HEK293 (cell line): ENCODE results near the gene VMO1.

Experiments
- CTCF ChIA-PET: fragments of 350-600 bp; formaldehyde crosslinking; extraction: SDS; loops from one replicate; lab custom pipeline; 2021; ENCODE audit warnings: antibody characterized with exemption; lab: Yijun Ruan, JAX
- POLR2A ChIA-PET: fragments of 300-600 bp; formaldehyde crosslinking; extraction: SDS; loops from one replicate; lab custom pipeline; 2020; ENCODE audit warnings: antibody characterized with exemption, inconsistent platforms; lab: Yijun Ruan, JAX
- H3K27ac ChIP-seq: fragments of 200-500 bp; sonication (Bioruptor generic); 2 replicates; pipeline ENCODE4 v1.5.1; 2014; ENCODE audit warnings: low read depth, low read length, control low read depth, inconsistent platforms; ENCODE audit errors: extremely low read depth
- H3K36me3 ChIP-seq, 2 experiments: fragments of 200-500 bp in 1 of 2; sonication (Bioruptor generic) in 1 of 2; 1 replicate in 1 of 2; 2 replicates in 1 of 2; pipeline ENCODE4 v1.5.1; 2014 to 2017; ENCODE audit warnings: inconsistent platforms in 2 of 2, low read length in 2 of 2; ENCODE audit not compliant: control insufficient read depth in 2 of 2, insufficient read depth in 1 of 2
- H3K4me1 ChIP-seq: fragments of 200-500 bp; sonication (Bioruptor generic); 2 replicates; pipeline ENCODE4 v1.5.1; 2014; ENCODE audit warnings: mild to moderate bottlenecking, low read length, inconsistent platforms; ENCODE audit not compliant: control insufficient read depth, insufficient read depth
- H3K4me3 ChIP-seq: 2 replicates; pipeline ENCODE4 v1.5.1; 2011; ENCODE audit warnings: low read depth, mild to moderate bottlenecking, control low read depth, low read length, moderate library complexity
- H3K9me3 ChIP-seq: fragments of 200-500 bp; sonication (Bioruptor generic); 2 replicates; pipeline ENCODE4 v1.5.1; 2014; ENCODE audit warnings: low read depth, low read length, inconsistent platforms; ENCODE audit not compliant: control insufficient read depth, insufficient read depth
- FEZF1 ChIP-seq: fragments of 450-650 bp; formaldehyde crosslinking; IDR thresholded peaks from 2 replicates; pipeline ENCODE4 v1.5.1; 2016; ENCODE audit warnings: missing biosample characterization, missing genetic modification characterization
- GLI4 ChIP-seq: fragments of 450-650 bp; formaldehyde crosslinking; IDR thresholded peaks from 2 replicates; pipeline ENCODE4 v1.5.1; 2016; ENCODE audit warnings: missing biosample characterization, missing genetic modification characterization
- IKZF3 ChIP-seq: fragments of 450-650 bp; IDR thresholded peaks from 2 replicates; pipeline ENCODE4 v1.5.0; 2018; ENCODE audit warnings: missing biosample characterization, mild to moderate bottlenecking, missing genetic modification characterization, moderate library complexity
- OSR2 ChIP-seq: fragments of 450-650 bp; formaldehyde crosslinking; IDR thresholded peaks from 2 replicates; pipeline ENCODE4 v1.5.1; 2016; ENCODE audit warnings: missing biosample characterization, missing genetic modification characterization
- PATZ1 ChIP-seq: fragments of 450-650 bp; formaldehyde crosslinking; IDR thresholded peaks from 2 replicates; pipeline ENCODE4 v1.5.1; 2016; ENCODE audit warnings: missing biosample characterization, missing genetic modification characterization
- PRDM10 ChIP-seq: fragments of 450-650 bp; formaldehyde crosslinking; IDR thresholded peaks from 2 replicates; pipeline ENCODE4 v1.5.1; 2016; ENCODE audit warnings: missing biosample characterization, missing genetic modification characterization
- ZBTB17 ChIP-seq: fragments of 450-650 bp; formaldehyde crosslinking; IDR thresholded peaks from 2 replicates; pipeline ENCODE4 v1.5.1; 2016; ENCODE audit warnings: missing biosample characterization, missing genetic modification characterization
- ZBTB20 ChIP-seq: fragments of 450-650 bp; formaldehyde crosslinking; IDR thresholded peaks from 2 replicates; pipeline ENCODE4 v1.5.1; 2016; ENCODE audit warnings: missing biosample characterization, missing genetic modification characterization
- ZBTB26 ChIP-seq: fragments of 450-650 bp; formaldehyde crosslinking; optimal IDR thresholded peaks from 2 replicates; pipeline ENCODE3; 2016; ENCODE audit warnings: missing biosample characterization, mild to moderate bottlenecking, missing genetic modification characterization
- ZEB2 ChIP-seq: fragments of 450-650 bp; formaldehyde crosslinking; IDR thresholded peaks from 2 replicates; pipeline ENCODE4 v1.5.1; 2016; ENCODE audit warnings: missing biosample characterization, missing genetic modification characterization
- ZFHX2 ChIP-seq: fragments of 450-650 bp; formaldehyde crosslinking; conservative IDR thresholded peaks from 2 replicates; pipeline ENCODE4 v1.5.1; 2016; ENCODE audit warnings: missing biosample characterization, missing genetic modification characterization
- ZNF18 ChIP-seq: fragments of 450-650 bp; formaldehyde crosslinking; IDR thresholded peaks from 2 replicates; pipeline ENCODE4 v1.5.1; 2016; ENCODE audit warnings: missing biosample characterization, missing genetic modification characterization
- ZNF211 ChIP-seq: fragments of 450-650 bp; formaldehyde crosslinking; IDR thresholded peaks from 2 replicates; pipeline ENCODE4 v1.5.1; 2016; ENCODE audit warnings: low read depth, missing biosample characterization, missing genetic modification characterization
- ZNF335 ChIP-seq: fragments of 450-650 bp; formaldehyde crosslinking; conservative IDR thresholded peaks from 2 replicates; pipeline ENCODE4 v1.5.1; 2016; ENCODE audit warnings: missing biosample characterization, missing genetic modification characterization
- ZNF37A ChIP-seq: fragments of 450-650 bp; IDR thresholded peaks from 2 replicates; pipeline ENCODE4 v1.5.1; 2018; ENCODE audit warnings: missing biosample characterization, missing genetic modification characterization
- ZNF510 ChIP-seq: fragments of 450-650 bp; formaldehyde crosslinking; IDR thresholded peaks from 2 replicates; pipeline ENCODE4 v1.5.1; 2018; ENCODE audit warnings: mild to moderate bottlenecking, missing genetic modification characterization, missing biosample characterization; ENCODE audit not compliant: insufficient replicate concordance
- ZNF596 ChIP-seq: fragments of 450-650 bp; IDR thresholded peaks from 2 replicates; pipeline ENCODE4 v1.5.0; 2018; ENCODE audit warnings: missing biosample characterization, mild to moderate bottlenecking, missing genetic modification characterization, moderate library complexity
- ZNF624 ChIP-seq: fragments of 450-650 bp; formaldehyde crosslinking; IDR thresholded peaks from 2 replicates; pipeline ENCODE4 v1.5.1; 2017; ENCODE audit warnings: missing biosample characterization, missing genetic modification characterization
- ZNF670 ChIP-seq: fragments of 450-650 bp; formaldehyde crosslinking; IDR thresholded peaks from 2 replicates; pipeline ENCODE4 v1.5.1; 2016; ENCODE audit warnings: missing biosample characterization, missing genetic modification characterization, low read depth
- ZNF692 ChIP-seq: fragments of 450-650 bp; formaldehyde crosslinking; IDR thresholded peaks from 2 replicates; pipeline ENCODE4 v1.5.1; 2016; ENCODE audit warnings: missing biosample characterization, missing genetic modification characterization
- ZNF791 ChIP-seq: fragments of 450-650 bp; formaldehyde crosslinking; IDR thresholded peaks from 2 replicates; pipeline ENCODE4 v1.5.1; 2016; ENCODE audit warnings: missing biosample characterization, missing genetic modification characterization
- ZNF837 ChIP-seq: fragments of 450-650 bp; formaldehyde crosslinking; IDR thresholded peaks from 2 replicates; pipeline ENCODE4 v1.5.1; 2016; ENCODE audit warnings: missing biosample characterization, missing genetic modification characterization

VMO1 gene

GRCh38 chr17:4743216-4743615, 42.9 kb downstream of the VMO1 start:
- peaks cover 8% of the 10 kb centered on the region for H3K4me1 ChIP-seq
- POLR2A ChIA-PET: interaction anchor here (1.1 kb wide), 1 partner anchor 11 kb away, joined by 3 read pairs; no protein-coding TSS in a partner anchor
- CTCF ChIA-PET: no interaction called here

GRCh38 chr17:4742629-4743028, 43.5 kb downstream of the VMO1 start:
- H3K9me3 ChIP-seq: no peaks in the 10 kb centered on the region
- H3K27ac ChIP-seq: no peak overlapping the region
- ChIA-PET CTCF (interaction anchor here (1.7 kb wide), 1 partner anchor 14 kb away, joined by 5 read pairs; no protein-coding TSS in a partner anchor), POLR2A (interaction anchor here (0.6 kb wide), 1 partner anchor 130 kb away, joined by 6 read pairs; no protein-coding TSS in a partner anchor)
- no peaks in the 10 kb centered on the region; a peak in 1 of 3 replicates for H3K36me3 ChIP-seq
- peaks cover 8% of the 10 kb centered on the region for H3K4me1 ChIP-seq
- H3K4me3 ChIP-seq: no peak overlapping the region
- TF ChIP-seq ZNF211 (tag by site-specific recombination) (no peak), ZNF37A (tag by site-specific recombination) (no peak), ZBTB26 (no peak), ZNF510 (no peak), ZNF791 (tag by site-specific recombination) (no peak), IKZF3 (tag by site-specific recombination) (0 out of 2 replicates have a peak, but pooled peaks have one; percentile 27), OSR2 (peak; percentile 54), ZBTB20 (tag by site-specific recombination) (0 out of 2 replicates have a peak, but pooled peaks have one; percentile 39), GLI4 (no peak), ZNF335 (tag by site-specific recombination) (peak; percentile 62), PRDM10 (tag by site-specific recombination) (peak; percentile 74), ZBTB17 (tag by site-specific recombination) (peak; percentile 50; the same call in 1 of the 2 replicates)

More at GRCh38 chr17:4743216-4743615, 42.9 kb downstream of the VMO1 start:
- TF ChIP-seq ZNF596 (tag by site-specific recombination) (no peak), FEZF1 (tag by site-specific recombination) (no peak), PATZ1 (no peak), ZNF670 (tag by site-specific recombination) (no peak), ZEB2 (no peak), ZNF837 (no peak), ZNF624 (no peak), ZFHX2 (no peak), ZNF692 (no peak), ZNF18 (tag by site-specific recombination) (no peak)
- no peaks in the 10 kb centered on the region for H3K9me3 ChIP-seq
- no peaks in the 10 kb centered on the region for H3K36me3 ChIP-seq
- H3K4me3 ChIP-seq: no peak overlapping the region
- H3K27ac ChIP-seq: no peak overlapping the region
